ENCODE data around the gene CCDC127. TPM values are rescaled to one million over a fixed set of nuclear protein-coding genes. Genes with fewer than 3 reads are reported as not detected.
"Not testable (repeated sequence)": the region's sequence is repeated elsewhere in the genome, so short reads cannot be mapped to it uniquely, and the experiment has no call there.

CCDC127 gene
- total RNA-seq, 1 donor from 2014 or later = 6.3 TPM

DNA sequence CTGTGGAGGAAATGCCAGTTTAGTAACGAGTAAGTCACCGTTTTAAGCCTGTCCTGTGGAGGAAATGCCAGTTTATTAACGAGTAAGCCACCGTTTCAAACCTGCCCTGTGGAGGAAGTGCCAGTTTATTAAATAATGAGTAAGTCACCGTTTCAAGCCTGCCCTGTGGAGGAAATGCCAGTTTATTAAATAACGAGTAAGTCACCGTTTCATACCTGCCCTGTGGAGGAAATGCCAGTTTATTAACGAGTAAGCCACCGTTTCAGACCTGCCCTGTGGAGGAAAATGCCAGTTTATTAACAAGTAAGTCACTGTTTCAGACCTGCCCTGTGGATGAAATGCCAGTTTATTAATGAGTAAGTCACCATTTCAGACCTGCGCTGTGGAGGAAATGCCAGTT is 34.6 kb upstream of the CCDC127 start:
- H3K9me3 ChIP-seq (ENCODE audit: control insufficient read depth in 3 of 3, low read length in 3 of 3) = no peaks in the 10 kb centered on the region
- no peak overlapping the region for H3K27ac ChIP-seq (ENCODE audit: low read depth, low read length)
- H3K9ac ChIP-seq (ENCODE audit: low read depth in 1 of 3, low read length in 3 of 3) = no peak overlapping the region
- H3K36me3 ChIP-seq (ENCODE audit: control insufficient read depth in 3 of 3, insufficient read depth in 3 of 3, low read length in 3 of 3) = peaks cover 36 to 54% (median 48%) of the 10 kb centered on the region in 3 donors
- no peaks in the 10 kb centered on the region for H3K27me3 ChIP-seq (ENCODE audit: control insufficient read depth in 3 of 3, insufficient read depth in 3 of 3, low read length in 3 of 3)
- H3K4me1 ChIP-seq (ENCODE audit: control insufficient read depth in 3 of 3, insufficient read depth in 3 of 3, low read length in 3 of 3) = no peaks in the 10 kb centered on the region
- no peak overlapping the region for H3K4me3 ChIP-seq (ENCODE audit: low read length in 3 of 3)

DNA sequence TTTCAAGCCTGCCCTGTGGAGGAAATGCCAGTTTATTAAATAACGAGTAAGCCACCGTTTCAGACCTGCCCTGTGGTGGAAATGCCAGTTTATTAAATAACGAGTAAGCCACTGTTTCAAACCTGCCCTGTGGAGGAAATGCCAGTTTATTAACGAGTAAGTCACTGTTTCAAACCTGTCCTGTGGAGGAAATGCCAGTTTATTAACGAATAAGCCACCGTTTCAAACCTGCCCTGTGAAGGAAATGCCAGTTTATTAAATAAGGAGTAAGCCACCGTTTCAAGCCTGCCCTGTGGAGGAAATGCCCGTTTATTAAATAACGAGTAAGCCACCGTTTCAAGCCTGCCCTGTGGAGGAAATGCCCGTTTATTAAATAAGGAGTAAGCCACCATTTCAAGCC is 34.0 kb upstream of the CCDC127 start:
- H3K36me3 ChIP-seq (ENCODE audit: control insufficient read depth in 3 of 3, insufficient read depth in 3 of 3, low read length in 3 of 3) = peaks cover 33 to 54% (median 46%) of the 10 kb centered on the region in 3 donors
- H3K4me3 ChIP-seq (ENCODE audit: low read length in 3 of 3); H3K27me3 ChIP-seq (ENCODE audit: control insufficient read depth in 3 of 3, insufficient read depth in 3 of 3, low read length in 3 of 3); H3K9ac ChIP-seq (ENCODE audit: low read depth in 1 of 3, low read length in 3 of 3); H3K9me3 ChIP-seq (ENCODE audit: control insufficient read depth in 3 of 3, low read length in 3 of 3); H3K4me1 ChIP-seq (ENCODE audit: control insufficient read depth in 3 of 3, insufficient read depth in 3 of 3, low read length in 3 of 3); H3K27ac ChIP-seq (ENCODE audit: low read depth, low read length): not testable (repeated sequence)

GRCh38 chr5:251538-251937 is 33.6 kb upstream of the CCDC127 start:
- not testable (repeated sequence) for H3K4me3 ChIP-seq (ENCODE audit: low read length in 3 of 3); H3K9ac ChIP-seq (ENCODE audit: low read depth in 1 of 3, low read length in 3 of 3); H3K27me3 ChIP-seq (ENCODE audit: control insufficient read depth in 3 of 3, insufficient read depth in 3 of 3, low read length in 3 of 3); H3K9me3 ChIP-seq (ENCODE audit: control insufficient read depth in 3 of 3, low read length in 3 of 3); H3K27ac ChIP-seq (ENCODE audit: low read depth, low read length); H3K4me1 ChIP-seq (ENCODE audit: control insufficient read depth in 3 of 3, insufficient read depth in 3 of 3, low read length in 3 of 3)
- peaks cover 32 to 51% (median 43%) of the 10 kb centered on the region in 3 donors for H3K36me3 ChIP-seq (ENCODE audit: control insufficient read depth in 3 of 3, insufficient read depth in 3 of 3, low read length in 3 of 3)

DNA sequence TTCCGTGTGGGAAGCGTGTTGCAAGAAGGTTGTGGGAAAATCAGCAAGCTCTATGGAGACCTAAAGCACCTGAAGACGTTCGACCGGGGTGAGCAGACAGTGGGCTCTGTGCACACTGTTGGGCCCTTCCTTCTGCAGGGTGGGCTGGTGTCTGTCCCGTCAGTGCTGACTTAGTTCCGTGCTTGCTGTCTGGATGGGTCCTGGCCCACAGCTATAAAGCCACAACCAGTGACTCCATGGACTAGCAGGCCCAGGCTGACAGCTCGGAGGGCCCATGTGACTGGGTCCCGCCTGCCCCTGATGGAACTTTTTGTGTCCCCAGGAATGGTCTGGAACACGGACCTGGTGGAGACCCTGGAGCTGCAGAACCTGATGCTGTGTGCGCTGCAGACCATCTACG is 33.1 kb upstream of the CCDC127 start:
- H3K9ac ChIP-seq (ENCODE audit: low read depth in 1 of 3, low read length in 3 of 3); H3K27me3 ChIP-seq (ENCODE audit: control insufficient read depth in 3 of 3, insufficient read depth in 3 of 3, low read length in 3 of 3); H3K4me3 ChIP-seq (ENCODE audit: low read length in 3 of 3); H3K27ac ChIP-seq (ENCODE audit: low read depth, low read length); H3K9me3 ChIP-seq (ENCODE audit: control insufficient read depth in 3 of 3, low read length in 3 of 3); H3K4me1 ChIP-seq (ENCODE audit: control insufficient read depth in 3 of 3, insufficient read depth in 3 of 3, low read length in 3 of 3): not testable (repeated sequence)
- peaks cover 32 to 47% (median 40%) of the 10 kb centered on the region in 3 donors for H3K36me3 ChIP-seq (ENCODE audit: control insufficient read depth in 3 of 3, insufficient read depth in 3 of 3, low read length in 3 of 3)

DNA sequence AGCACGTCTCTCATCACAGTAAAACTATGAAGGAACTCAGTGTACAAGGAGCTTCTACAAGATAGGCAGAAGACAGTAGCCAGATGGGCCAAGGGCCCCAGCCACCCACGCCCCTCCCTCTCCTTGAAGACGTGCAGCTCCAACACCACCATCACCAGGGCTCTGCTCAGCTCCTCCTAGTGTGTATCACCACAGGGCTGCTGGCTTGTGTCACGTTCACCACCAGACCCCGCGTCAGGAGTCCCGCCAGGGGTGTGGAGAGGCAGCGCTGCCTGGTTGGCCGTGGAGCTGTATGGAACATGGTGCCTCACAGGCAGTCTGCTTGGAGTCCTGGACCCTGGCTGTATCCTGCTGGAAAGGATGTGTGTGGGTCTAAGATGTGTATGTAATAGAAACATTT is 32.4 kb upstream of the CCDC127 start:
- peaks cover 32 to 45% (median 40%) of the 10 kb centered on the region in 3 donors for H3K36me3 ChIP-seq (ENCODE audit: control insufficient read depth in 3 of 3, insufficient read depth in 3 of 3, low read length in 3 of 3)
- H3K9ac ChIP-seq (ENCODE audit: low read depth in 1 of 3, low read length in 3 of 3); H3K4me1 ChIP-seq (ENCODE audit: control insufficient read depth in 3 of 3, insufficient read depth in 3 of 3, low read length in 3 of 3); H3K9me3 ChIP-seq (ENCODE audit: control insufficient read depth in 3 of 3, low read length in 3 of 3); H3K27me3 ChIP-seq (ENCODE audit: control insufficient read depth in 3 of 3, insufficient read depth in 3 of 3, low read length in 3 of 3); H3K27ac ChIP-seq (ENCODE audit: low read depth, low read length); H3K4me3 ChIP-seq (ENCODE audit: low read length in 3 of 3): not testable (repeated sequence)

DNA sequence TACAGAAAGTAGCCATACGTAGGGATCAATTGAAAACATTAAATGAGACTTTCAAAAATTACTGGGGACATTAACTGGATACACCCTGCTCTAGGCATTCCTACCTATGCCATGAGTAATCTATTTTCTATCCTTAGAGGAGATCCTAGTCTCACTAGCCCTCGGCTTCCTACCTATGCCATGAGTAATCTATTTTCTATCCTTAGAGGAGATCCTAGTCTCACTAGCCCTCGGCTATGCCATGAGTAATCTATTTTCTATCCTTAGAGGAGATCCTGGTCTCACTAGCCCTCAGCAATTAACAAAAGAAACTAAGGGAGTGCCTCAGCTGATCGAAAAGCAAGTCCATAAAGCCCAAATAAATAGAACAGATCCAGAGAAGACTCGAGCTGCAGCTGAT is 27.8 kb upstream of the CCDC127 start:
- H3K4me1 ChIP-seq (ENCODE audit: control insufficient read depth in 3 of 3, insufficient read depth in 3 of 3, low read length in 3 of 3) = peaks cover 6 to 12% (median 11%) of the 10 kb centered on the region in 3 donors
- not testable (repeated sequence) for H3K9me3 ChIP-seq (ENCODE audit: control insufficient read depth in 3 of 3, low read length in 3 of 3); H3K9ac ChIP-seq (ENCODE audit: low read depth in 1 of 3, low read length in 3 of 3); H3K27ac ChIP-seq (ENCODE audit: low read depth, low read length); H3K4me3 ChIP-seq (ENCODE audit: low read length in 3 of 3); H3K27me3 ChIP-seq (ENCODE audit: control insufficient read depth in 3 of 3, insufficient read depth in 3 of 3, low read length in 3 of 3)
- peaks cover 29 to 37% (median 36%) of the 10 kb centered on the region in 3 donors for H3K36me3 ChIP-seq (ENCODE audit: control insufficient read depth in 3 of 3, insufficient read depth in 3 of 3, low read length in 3 of 3)

GRCh38 chr5:243683-244367 is 25.9 kb upstream of the CCDC127 start:
- H3K9me3 ChIP-seq (ENCODE audit: control insufficient read depth in 3 of 3, low read length in 3 of 3); H3K9ac ChIP-seq (ENCODE audit: low read depth in 1 of 3, low read length in 3 of 3); H3K27me3 ChIP-seq (ENCODE audit: control insufficient read depth in 3 of 3, insufficient read depth in 3 of 3, low read length in 3 of 3); H3K4me3 ChIP-seq (ENCODE audit: low read length in 3 of 3); H3K27ac ChIP-seq (ENCODE audit: low read depth, low read length): not testable (repeated sequence)
- Histone ChIP-seq H3K36me3 (ENCODE audit: control insufficient read depth in 3 of 3, insufficient read depth in 3 of 3, low read length in 3 of 3) (peaks cover 32 to 41% (median 38%) of the 10 kb centered on the region in 3 donors), H3K4me1 (ENCODE audit: control insufficient read depth in 3 of 3, insufficient read depth in 3 of 3, low read length in 3 of 3) (peaks cover 6 to 15% (median 13%) of the 10 kb centered on the region in 3 donors)

DNA sequence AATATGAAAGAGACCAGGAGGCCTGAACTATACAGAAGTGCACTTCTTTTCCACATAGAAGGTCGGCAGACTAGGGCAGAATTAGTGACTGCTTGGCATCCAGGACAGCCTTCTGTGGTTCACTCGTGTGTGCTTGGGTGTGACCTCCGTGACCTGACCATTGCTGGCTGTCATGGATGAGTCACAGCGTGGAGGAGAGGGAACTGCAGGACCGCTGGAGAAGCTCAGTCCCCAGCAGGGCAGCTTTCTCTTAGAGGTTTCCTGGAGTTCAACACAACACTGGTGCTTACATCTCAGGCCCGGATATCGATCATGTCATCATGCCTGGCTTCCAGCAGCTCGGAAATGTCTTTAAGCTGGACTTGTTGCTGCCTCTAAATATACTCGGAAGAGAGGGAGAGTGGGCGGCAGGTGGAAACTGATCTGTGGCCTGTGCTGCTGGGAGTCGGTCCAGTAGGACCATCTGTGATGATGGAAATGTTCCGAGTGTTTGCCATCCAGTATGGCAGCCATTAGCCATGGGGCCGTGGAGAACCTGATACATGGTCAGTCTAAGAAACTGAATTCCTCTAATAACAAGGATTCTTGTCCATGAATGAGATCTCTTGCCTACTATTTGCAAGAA is 23.2 kb upstream of the CCDC127 start:
- H3K4me1 ChIP-seq (ENCODE audit: control insufficient read depth in 3 of 3, insufficient read depth in 3 of 3, low read length in 3 of 3) = peaks cover 6 to 15% (median 13%) of the 10 kb centered on the region in 3 donors
- not testable (repeated sequence) for H3K9me3 ChIP-seq (ENCODE audit: control insufficient read depth in 3 of 3, low read length in 3 of 3); H3K27me3 ChIP-seq (ENCODE audit: control insufficient read depth in 3 of 3, insufficient read depth in 3 of 3, low read length in 3 of 3); H3K4me3 ChIP-seq (ENCODE audit: low read length in 3 of 3); H3K9ac ChIP-seq (ENCODE audit: low read depth in 1 of 3, low read length in 3 of 3)
- H3K27ac ChIP-seq (ENCODE audit: low read depth, low read length) = peak overlapping the region; percentile 44
- peaks cover 33 to 38% (median 35%) of the 10 kb centered on the region in 3 donors for H3K36me3 ChIP-seq (ENCODE audit: control insufficient read depth in 3 of 3, insufficient read depth in 3 of 3, low read length in 3 of 3)

- Histone ChIP-seq H3K27ac (ENCODE audit: low read depth, low read length) (peak overlapping the region; percentile 44), H3K36me3 (ENCODE audit: control insufficient read depth in 3 of 3, insufficient read depth in 3 of 3, low read length in 3 of 3) (peaks cover 37 to 40% (median 37%) of the 10 kb centered on the region in 3 donors), H3K4me1 (ENCODE audit: control insufficient read depth in 3 of 3, insufficient read depth in 3 of 3, low read length in 3 of 3) (peaks cover 6 to 15% (median 13%) of the 10 kb centered on the region in 3 donors)
- H3K9ac ChIP-seq (ENCODE audit: low read depth in 1 of 3, low read length in 3 of 3); H3K9me3 ChIP-seq (ENCODE audit: control insufficient read depth in 3 of 3, low read length in 3 of 3); H3K4me3 ChIP-seq (ENCODE audit: low read length in 3 of 3); H3K27me3 ChIP-seq (ENCODE audit: control insufficient read depth in 3 of 3, insufficient read depth in 3 of 3, low read length in 3 of 3): not testable (repeated sequence)
These were observed 22.6 kb upstream of the CCDC127 start for GRCh38 chr5:240550-240949.

DNA sequence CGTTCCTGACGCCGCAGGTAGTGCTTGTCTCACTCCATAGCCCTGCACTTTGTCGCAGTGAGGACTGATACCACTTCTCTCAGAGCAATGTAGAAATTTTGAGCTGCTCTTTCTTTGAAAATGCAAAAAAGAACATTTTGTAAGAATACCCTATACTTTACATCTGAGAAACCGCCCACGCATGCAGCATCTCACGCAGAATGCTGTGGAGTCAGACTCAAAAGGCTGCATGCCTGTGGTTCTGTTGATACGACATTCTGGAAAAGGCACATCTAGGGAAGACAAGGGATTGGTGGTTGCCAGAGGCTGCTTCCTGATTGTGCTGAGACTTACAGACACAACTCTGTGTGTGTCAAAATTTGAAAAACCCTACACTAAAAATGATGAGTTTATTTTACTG is 20.0 kb upstream of the CCDC127 start:
- not testable (repeated sequence) for H3K27ac ChIP-seq (ENCODE audit: low read depth, low read length); H3K9me3 ChIP-seq (ENCODE audit: control insufficient read depth in 3 of 3, low read length in 3 of 3); H3K4me3 ChIP-seq (ENCODE audit: low read length in 3 of 3); H3K9ac ChIP-seq (ENCODE audit: low read depth in 1 of 3, low read length in 3 of 3); H3K27me3 ChIP-seq (ENCODE audit: control insufficient read depth in 3 of 3, insufficient read depth in 3 of 3, low read length in 3 of 3)
- H3K36me3 ChIP-seq (ENCODE audit: control insufficient read depth in 3 of 3, insufficient read depth in 3 of 3, low read length in 3 of 3) = peaks cover 53 to 61% (median 56%) of the 10 kb centered on the region in 3 donors
- peaks cover 6 to 15% (median 13%) of the 10 kb centered on the region in 3 donors for H3K4me1 ChIP-seq (ENCODE audit: control insufficient read depth in 3 of 3, insufficient read depth in 3 of 3, low read length in 3 of 3)

Measured in skeletal muscle tissue (tissue), 4 donors.